LNCAP (cell line): ENCODE measurements around the gene CACNA1C.

Experiments
- CTCF ChIP-seq: fragments of 450-650 bp; IDR thresholded peaks from 2 replicates; pipeline ENCODE4 v1.5.1; 2017; ENCODE audit warnings: mild to moderate bottlenecking

Gene CACNA1C

DNA sequence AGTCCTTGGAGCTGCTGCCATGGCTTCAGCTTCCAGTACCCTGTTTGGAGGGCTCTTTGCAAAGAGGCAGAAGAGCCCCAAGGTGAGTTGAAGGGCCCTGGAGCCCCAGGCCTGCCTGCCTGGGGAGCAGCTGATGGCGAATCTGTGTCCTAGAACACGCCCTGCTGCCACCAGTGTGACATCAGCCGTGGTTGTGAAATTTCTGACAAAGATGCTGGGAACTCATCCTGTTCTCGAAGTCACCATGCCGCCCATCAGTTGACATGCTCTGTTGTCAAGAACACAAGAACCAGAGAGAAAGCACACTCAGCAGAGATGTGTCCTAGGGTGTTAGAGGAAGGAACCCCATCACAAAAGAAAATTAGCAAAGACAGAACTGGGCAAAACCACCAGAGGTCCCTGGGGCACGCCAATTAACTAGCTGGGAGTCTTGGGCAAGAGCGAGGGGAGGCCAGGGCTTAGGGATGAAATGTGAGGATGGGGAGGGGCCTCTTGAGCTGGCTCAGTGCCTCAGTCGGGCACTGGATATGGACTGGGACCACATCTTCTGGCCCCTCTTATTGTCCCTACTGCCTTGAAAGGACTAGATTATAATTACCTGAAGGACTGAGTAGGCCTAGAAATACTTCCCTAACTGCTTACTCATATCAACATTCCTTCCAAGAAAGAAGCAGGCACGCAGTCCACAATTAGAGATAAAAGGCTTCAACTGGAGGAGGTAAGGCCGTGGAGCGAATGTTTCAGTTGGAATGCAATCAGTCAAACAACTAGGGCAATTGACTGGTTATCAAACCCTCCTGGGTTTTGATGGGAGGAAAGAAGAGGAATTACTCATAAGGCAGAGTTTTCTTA lies 163.1 kb downstream of the CACNA1C start:
- TF ChIP-seq CTCF: no peak

- no peak for TF ChIP-seq CTCF
Observed at GRCh38 chr12:2218706-2219105, 165.9 kb downstream of the CACNA1C start.

- TF ChIP-seq CTCF: no peak
Observed at GRCh38 chr12:2221030-2221621, 168.3 kb downstream of the CACNA1C start.

DNA sequence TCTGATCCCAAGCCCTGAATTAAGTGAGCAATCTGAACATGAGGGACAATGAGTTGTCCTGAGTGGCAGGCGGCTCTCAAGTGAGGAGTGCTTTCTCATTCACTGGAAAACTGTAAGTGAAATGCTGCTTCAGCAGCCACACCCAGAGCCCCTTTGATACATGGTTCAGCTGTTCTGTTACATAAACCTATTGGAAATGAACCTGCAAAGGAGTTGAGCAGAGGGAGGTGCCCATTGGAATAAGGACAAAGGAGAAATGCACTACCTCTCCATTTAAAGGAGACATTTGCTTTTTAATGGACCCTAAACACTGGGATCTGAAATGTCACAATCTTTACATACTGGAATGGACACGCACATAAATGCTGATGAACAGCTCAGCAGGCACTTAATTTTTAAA lies 169.9 kb downstream of the CACNA1C start:
- no peak for TF ChIP-seq CTCF

DNA sequence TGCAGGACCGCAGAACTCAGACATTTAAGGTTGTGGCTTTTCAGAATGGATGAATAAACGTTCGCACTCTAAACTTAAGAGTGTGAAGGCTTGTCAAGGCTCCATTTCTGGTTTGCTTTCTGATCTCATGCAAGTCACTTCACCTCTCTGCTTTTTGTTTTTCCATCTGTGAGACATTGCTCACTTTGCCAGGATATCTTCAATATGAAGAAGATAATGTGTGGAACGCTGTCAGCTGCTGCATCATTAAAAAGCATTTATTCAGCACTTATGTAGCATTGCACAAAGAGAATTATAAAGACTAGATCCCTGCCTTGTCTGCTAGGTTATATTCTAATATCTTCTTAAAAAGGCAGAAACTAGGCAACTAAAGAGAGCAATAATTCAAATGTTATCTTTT lies 172.2 kb downstream of the CACNA1C start:
- no peak for TF ChIP-seq CTCF

DNA sequence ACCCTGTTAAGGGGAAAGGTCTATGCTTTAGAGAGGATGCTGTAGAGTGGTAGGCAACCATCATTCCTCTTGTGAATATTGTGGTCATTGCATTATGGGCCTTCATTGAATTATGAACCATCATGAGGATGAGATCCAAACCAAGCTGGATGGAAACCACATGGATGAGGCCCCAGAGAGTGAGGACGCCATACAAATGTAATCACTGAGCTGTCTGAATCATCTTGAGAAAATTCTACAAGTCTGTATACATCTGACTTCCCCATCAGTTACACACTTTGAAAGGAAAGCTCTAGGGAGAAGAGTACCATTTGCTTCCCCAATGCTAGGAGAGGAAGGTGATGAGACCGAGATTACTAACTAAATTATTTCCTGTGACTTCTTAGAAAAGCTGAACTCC lies 172.9 kb downstream of the CACNA1C start:
- TF ChIP-seq CTCF: no peak

GRCh38 chr12:2226641-2227040 lies 173.9 kb downstream of the CACNA1C start:
- TF ChIP-seq CTCF: no peak
